HL-60 (cell line): ENCODE measurements around the gene ATF6.

Source experiments
- DNase-seq, 2 experiments: peaks; one replicate each; pipeline ENCODE4 v3.0.0-alpha.2; 2010 to 2020; ENCODE audit warnings: low read depth in 1 of 2, low spot score in 1 of 2
- H3K27ac ChIP-seq: fragments of 250-450 bp; sonication (Bioruptor Pico); replicated peaks from 2 replicates; pipeline ENCODE4 v1.5.1; 2020; ENCODE audit warnings: mild to moderate bottlenecking, moderate library complexity
- H3K27me3 ChIP-seq: fragments of 250-450 bp; sonication (Bioruptor Pico); 2 replicates; pipeline ENCODE4 v1.5.1; 2021; ENCODE audit warnings: mild to moderate bottlenecking, moderate library complexity; ENCODE audit not compliant: insufficient read depth, poor library complexity, severe bottlenecking
- H3K4me3 ChIP-seq: replicated peaks from 2 replicates; pipeline ENCODE4 v1.5.1; 2011; ENCODE audit warnings: mild to moderate bottlenecking, control low read depth, low read length; ENCODE audit not compliant: insufficient read depth
- CTCF ChIP-seq: IDR thresholded peaks from one replicate; pipeline ENCODE4 v1.5.1; 2011; ENCODE audit warnings: low read length, control low read depth, inconsistent platforms; ENCODE audit not compliant: insufficient read depth
- GABPA ChIP-seq: IDR thresholded peaks from 2 replicates; pipeline ENCODE4 v1.6.1; 2012; ENCODE audit warnings: low read depth
- POLR2AphosphoS5 ChIP-seq: IDR thresholded peaks from 2 replicates; pipeline ENCODE4 v1.6.1; 2012; ENCODE audit warnings: low read depth
- REST ChIP-seq: IDR thresholded peaks from 2 replicates; pipeline ENCODE4 v1.6.1; 2012; ENCODE audit warnings: low read depth; ENCODE audit not compliant: insufficient replicate concordance
- SPI1 ChIP-seq: IDR thresholded peaks from 2 replicates; pipeline ENCODE4 v1.6.1; 2012; ENCODE audit warnings: low read depth, mild to moderate bottlenecking, borderline replicate concordance

ATF6 gene

GRCh38 chr1:161787355-161787754 is 21.2 kb downstream of the ATF6 start:
- Histone ChIP-seq H3K27me3 (no peaks in the 10 kb centered on the region), H3K4me3 (no peak overlapping the region), H3K27ac (no peak overlapping the region)
- DNase-seq: no peak
- no peak for TF ChIP-seq REST
- no peak for TF ChIP-seq SPI1
- TF ChIP-seq GABPA: no peak
- no peak for TF ChIP-seq POLR2AphosphoS5
- no peak for TF ChIP-seq CTCF

GRCh38 chr1:161790587-161791317 is 24.6 kb downstream of the ATF6 start:
- no peak overlapping the region for H3K27ac ChIP-seq
- TF ChIP-seq GABPA (no peak), CTCF (no peak), POLR2AphosphoS5 (no peak), REST (no peak), SPI1 (no peak)
- no peak overlapping the region for H3K4me3 ChIP-seq
- DNase-seq: no peak
- H3K27me3 ChIP-seq: no peaks in the 10 kb centered on the region

GRCh38 chr1:161791904-161792655 is 26.0 kb downstream of the ATF6 start:
- Histone ChIP-seq H3K27ac (no peak overlapping the region), H3K27me3 (no peaks in the 10 kb centered on the region), H3K4me3 (no peak overlapping the region)
- no peak for DNase-seq
- TF ChIP-seq SPI1 (no peak), REST (no peak), POLR2AphosphoS5 (no peak), CTCF (no peak), GABPA (no peak)
